SU-DHL-6 (cell line): ENCODE results near the gene CAPN12.
"Not testable (repeated sequence)": the region's sequence is repeated elsewhere in the genome, so short reads cannot be mapped to it uniquely, and the experiment has no call there.

Experiments used
- EZH2phosphoT487 ChIP-seq: fragments of 200-600 bp; sonication (generic), shearing (Covaris generic); conservative IDR thresholded peaks from 2 replicates; pipeline ENCODE4 v1.6.1; 2018; ENCODE audit warnings: mild to moderate bottlenecking, antibody characterized with exemption, low read length, moderate library complexity, mixed read lengths
- TF ChIP-seq, protein P1 (sequence below): fragments of 200-600 bp; sonication (generic); IDR thresholded peaks from one replicate; pipeline ENCODE4 v1.5.1; 2017; ENCODE audit warnings: antibody characterized with exemption, mild to moderate bottlenecking, low read length, moderate library complexity; ENCODE audit not compliant: insufficient read depth, poor library complexity, severe bottlenecking

DNA sequence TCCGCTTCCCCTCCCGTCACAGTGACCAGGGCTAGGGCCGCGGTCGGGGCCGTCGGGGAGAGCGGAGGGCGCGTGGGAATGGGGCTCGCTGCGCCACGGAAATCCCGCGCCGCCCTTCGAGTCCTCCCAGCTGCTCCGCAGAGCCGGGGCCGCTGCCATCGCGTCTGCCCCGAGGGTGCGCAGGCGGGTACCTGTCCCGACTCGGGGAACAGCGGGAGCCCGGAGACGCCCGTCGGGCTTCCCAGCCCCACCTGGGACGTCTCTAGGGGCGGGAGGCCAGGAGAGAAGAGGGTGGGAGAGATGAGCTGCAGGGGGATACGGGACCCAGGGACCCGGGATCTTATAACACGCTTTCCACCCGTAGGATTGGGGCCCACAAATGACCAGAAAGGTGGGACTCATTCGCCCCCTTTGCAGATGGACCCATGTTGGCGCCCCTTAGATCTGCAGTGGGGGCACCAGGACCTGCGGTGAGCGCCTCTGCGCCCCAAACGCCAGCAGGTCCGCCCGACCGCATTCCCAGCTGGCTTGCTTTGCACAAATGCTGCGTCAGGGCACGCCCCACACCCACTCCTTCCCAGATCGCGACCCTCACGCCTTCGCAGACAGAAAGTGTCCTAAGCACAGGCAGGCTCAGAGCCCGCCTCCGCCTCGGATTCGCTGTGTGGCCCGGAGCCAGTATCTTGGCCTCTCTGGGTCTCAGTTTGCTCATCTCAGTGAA is 26.1 kb upstream of the CAPN12 start:
- TF ChIP-seq, protein P1, sequence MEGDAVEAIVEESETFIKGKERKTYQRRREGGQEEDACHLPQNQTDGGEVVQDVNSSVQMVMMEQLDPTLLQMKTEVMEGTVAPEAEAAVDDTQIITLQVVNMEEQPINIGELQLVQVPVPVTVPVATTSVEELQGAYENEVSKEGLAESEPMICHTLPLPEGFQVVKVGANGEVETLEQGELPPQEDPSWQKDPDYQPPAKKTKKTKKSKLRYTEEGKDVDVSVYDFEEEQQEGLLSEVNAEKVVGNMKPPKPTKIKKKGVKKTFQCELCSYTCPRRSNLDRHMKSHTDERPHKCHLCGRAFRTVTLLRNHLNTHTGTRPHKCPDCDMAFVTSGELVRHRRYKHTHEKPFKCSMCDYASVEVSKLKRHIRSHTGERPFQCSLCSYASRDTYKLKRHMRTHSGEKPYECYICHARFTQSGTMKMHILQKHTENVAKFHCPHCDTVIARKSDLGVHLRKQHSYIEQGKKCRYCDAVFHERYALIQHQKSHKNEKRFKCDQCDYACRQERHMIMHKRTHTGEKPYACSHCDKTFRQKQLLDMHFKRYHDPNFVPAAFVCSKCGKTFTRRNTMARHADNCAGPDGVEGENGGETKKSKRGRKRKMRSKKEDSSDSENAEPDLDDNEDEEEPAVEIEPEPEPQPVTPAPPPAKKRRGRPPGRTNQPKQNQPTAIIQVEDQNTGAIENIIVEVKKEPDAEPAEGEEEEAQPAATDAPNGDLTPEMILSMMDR = not testable (repeated sequence)
- TF ChIP-seq EZH2phosphoT487 = not testable (repeated sequence)
